SK-N-SH treated with all-trans-retinoic acid at 6 μM for 48 hours (cell line): Measurements from ENCODE around the gene POGK.

Source experiments
- ATAC-seq: fragments of 200-7000 bp; cut with Tn5 transposase; 3 replicates; pipeline ENCODE4 v1.9.1; 2020; ENCODE audit warnings: mild to moderate bottlenecking, moderate library complexity
- ARNTL ChIP-seq: fragments of 450-650 bp; formaldehyde crosslinking; IDR thresholded peaks from 2 replicates; pipeline ENCODE4 v1.5.0; 2020; ENCODE audit warnings: low read depth, mild to moderate bottlenecking, moderate library complexity, borderline replicate concordance
- BACH2 ChIP-seq: fragments of 250-450 bp; sonication (Bioruptor Pico); IDR thresholded peaks from 2 replicates; pipeline ENCODE4 v1.9.0; 2021; ENCODE audit warnings: mild to moderate bottlenecking, borderline replicate concordance
- CSRNP3 ChIP-seq: fragments of 250-450 bp; sonication (Bioruptor Pico); IDR thresholded peaks from 2 replicates; pipeline ENCODE4 v1.5.1; 2021; ENCODE audit warnings: mild to moderate bottlenecking, moderate library complexity
- GLIS3 ChIP-seq: fragments of 250-450 bp; sonication (Bioruptor Pico); IDR thresholded peaks from 2 replicates; pipeline ENCODE4 v1.5.0; 2020; ENCODE audit warnings: mild to moderate bottlenecking, moderate library complexity
- ISL1 ChIP-seq: fragments of 250-450 bp; sonication (Bioruptor Pico); IDR thresholded peaks from 2 replicates; pipeline ENCODE4 v2.1.2; 2022; ENCODE audit warnings: mild to moderate bottlenecking, moderate library complexity
- OSR1 ChIP-seq: fragments of 250-450 bp; sonication (Bioruptor Pico); IDR thresholded peaks from 2 replicates; pipeline ENCODE4 v1.8.0; 2022; ENCODE audit warnings: moderate library complexity, mild to moderate bottlenecking, inconsistent platforms
- POU6F1 ChIP-seq: fragments of 250-450 bp; sonication (Bioruptor Pico); IDR thresholded peaks from 2 replicates; pipeline ENCODE4 v1.8.0; 2021; ENCODE audit warnings: low read depth, mild to moderate bottlenecking, moderate library complexity, borderline replicate concordance
- PPARA ChIP-seq: fragments of 250-450 bp; sonication (Bioruptor Pico); IDR thresholded peaks from 2 replicates; pipeline ENCODE4 v1.5.0; 2020; ENCODE audit warnings: mild to moderate bottlenecking, borderline replicate concordance
- RARB ChIP-seq: fragments of 250-450 bp; sonication (Bioruptor Pico); IDR thresholded peaks from 2 replicates; pipeline ENCODE4 v1.8.0; 2021; ENCODE audit warnings: mild to moderate bottlenecking, moderate library complexity
- TCF4 ChIP-seq: fragments of 250-450 bp; sonication (Bioruptor Pico); IDR thresholded peaks from 2 replicates; pipeline ENCODE4 v1.8.0; 2021; ENCODE audit warnings: mild to moderate bottlenecking, moderate library complexity, borderline replicate concordance
- TOX ChIP-seq: fragments of 250-450 bp; sonication (Bioruptor Pico); IDR thresholded peaks from 2 replicates; pipeline ENCODE4 v1.8.0; 2021; ENCODE audit warnings: mild to moderate bottlenecking, moderate library complexity, borderline replicate concordance
- TSHZ2 ChIP-seq: fragments of 250-450 bp; sonication (Bioruptor Pico); IDR thresholded peaks from 2 replicates; pipeline ENCODE4 v1.5.0; 2020; ENCODE audit warnings: mild to moderate bottlenecking, moderate library complexity
- ZC3H10 ChIP-seq: fragments of 250-450 bp; sonication (Bioruptor Pico); IDR thresholded peaks from 2 replicates; pipeline ENCODE4 v1.5.1; 2021; ENCODE audit warnings: mild to moderate bottlenecking, moderate library complexity
- ZFP3 ChIP-seq: fragments of 250-450 bp; sonication (Bioruptor Pico); IDR thresholded peaks from 2 replicates; pipeline ENCODE4 v1.5.0; 2020; ENCODE audit warnings: mild to moderate bottlenecking, moderate library complexity
- ZFP30 ChIP-seq: fragments of 450-650 bp; formaldehyde crosslinking; IDR thresholded peaks from 2 replicates; pipeline ENCODE4 v1.5.0; 2022; ENCODE audit warnings: mild to moderate bottlenecking, moderate library complexity
- ZNF565 ChIP-seq: fragments of 450-650 bp; formaldehyde crosslinking; conservative IDR thresholded peaks from 2 replicates; pipeline ENCODE4 v1.5.0; 2020; ENCODE audit warnings: low read depth, mild to moderate bottlenecking, moderate library complexity
- ZNF8 ChIP-seq: fragments of 450-650 bp; formaldehyde crosslinking; IDR thresholded peaks from 2 replicates; pipeline ENCODE4 v1.5.0; 2020; ENCODE audit warnings: mild to moderate bottlenecking, moderate library complexity
- TF ChIP-seq, protein P1 (sequence below): fragments of 250-450 bp; sonication (Bioruptor Pico); IDR thresholded peaks from 2 replicates; pipeline ENCODE4 v1.5.1; 2020; ENCODE audit warnings: low read depth, mild to moderate bottlenecking, moderate library complexity

Gene POGK, protein sequence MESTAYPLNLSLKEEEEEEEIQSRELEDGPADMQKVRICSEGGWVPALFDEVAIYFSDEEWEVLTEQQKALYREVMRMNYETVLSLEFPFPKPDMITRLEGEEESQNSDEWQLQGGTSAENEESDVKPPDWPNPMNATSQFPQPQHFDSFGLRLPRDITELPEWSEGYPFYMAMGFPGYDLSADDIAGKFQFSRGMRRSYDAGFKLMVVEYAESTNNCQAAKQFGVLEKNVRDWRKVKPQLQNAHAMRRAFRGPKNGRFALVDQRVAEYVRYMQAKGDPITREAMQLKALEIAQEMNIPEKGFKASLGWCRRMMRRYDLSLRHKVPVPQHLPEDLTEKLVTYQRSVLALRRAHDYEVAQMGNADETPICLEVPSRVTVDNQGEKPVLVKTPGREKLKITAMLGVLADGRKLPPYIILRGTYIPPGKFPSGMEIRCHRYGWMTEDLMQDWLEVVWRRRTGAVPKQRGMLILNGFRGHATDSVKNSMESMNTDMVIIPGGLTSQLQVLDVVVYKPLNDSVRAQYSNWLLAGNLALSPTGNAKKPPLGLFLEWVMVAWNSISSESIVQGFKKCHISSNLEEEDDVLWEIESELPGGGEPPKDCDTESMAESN

GRCh38 chr1:166838766-166839599 is at the start of gene POGK:
POGK (plus strand) TSS chr1:166839475; CDS start chr1:166840957, 1,482 bp downstream.
- no peak for TF ChIP-seq ZNF8
- no peak for TF ChIP-seq CSRNP3 (CRISPR knock-in tag)
- TF ChIP-seq TOX (CRISPR knock-in tag) = no peak
- no peak for TF ChIP-seq TCF4 (CRISPR knock-in tag)
- no peak for TF ChIP-seq PPARA (CRISPR knock-in tag)
- TF ChIP-seq, protein P1, sequence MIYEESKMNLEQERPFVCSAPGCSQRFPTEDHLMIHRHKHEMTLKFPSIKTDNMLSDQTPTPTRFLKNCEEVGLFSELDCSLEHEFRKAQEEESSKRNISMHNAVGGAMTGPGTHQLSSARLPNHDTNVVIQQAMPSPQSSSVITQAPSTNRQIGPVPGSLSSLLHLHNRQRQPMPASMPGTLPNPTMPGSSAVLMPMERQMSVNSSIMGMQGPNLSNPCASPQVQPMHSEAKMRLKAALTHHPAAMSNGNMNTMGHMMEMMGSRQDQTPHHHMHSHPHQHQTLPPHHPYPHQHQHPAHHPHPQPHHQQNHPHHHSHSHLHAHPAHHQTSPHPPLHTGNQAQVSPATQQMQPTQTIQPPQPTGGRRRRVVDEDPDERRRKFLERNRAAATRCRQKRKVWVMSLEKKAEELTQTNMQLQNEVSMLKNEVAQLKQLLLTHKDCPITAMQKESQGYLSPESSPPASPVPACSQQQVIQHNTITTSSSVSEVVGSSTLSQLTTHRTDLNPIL (CRISPR knock-in tag) = no peak
- TF ChIP-seq OSR1 (CRISPR knock-in tag) = 0 out of 2 replicates have a peak, but pooled peaks have one; percentile 41
- peak; percentile 99 for ATAC-seq

GRCh38 chr1:166796620-166797236 is 42.5 kb upstream of the POGK start:
- TF ChIP-seq GLIS3 (CRISPR knock-in tag) = no peak
- no peak for TF ChIP-seq ZFP30 (CRISPR knock-in tag)
- no peak for TF ChIP-seq ZC3H10 (CRISPR knock-in tag)
- TF ChIP-seq POU6F1 (CRISPR knock-in tag) = no peak
- TF ChIP-seq ZFP3 = no peak
- no peak for TF ChIP-seq ZNF565 (CRISPR knock-in tag)
- no peak for TF ChIP-seq BACH2 (CRISPR knock-in tag)
- TF ChIP-seq TSHZ2 (CRISPR knock-in tag) = no peak
- TF ChIP-seq OSR1 (CRISPR knock-in tag) = no peak
- no peak for TF ChIP-seq ARNTL
- TF ChIP-seq RARB = no peak
- TF ChIP-seq, all 23 proteins: peak for 0
- ATAC-seq = no peak

- TF ChIP-seq ISL1 (CRISPR knock-in tag) = no peak
- TF ChIP-seq POU6F1 (CRISPR knock-in tag) = no peak
- no peak for TF ChIP-seq PPARA (CRISPR knock-in tag)
- TF ChIP-seq ZFP3 = no peak
- ATAC-seq = no peak
Measured at GRCh38 chr1:166808952-166809351, 30.3 kb upstream of the POGK start.
